ENCODE data around the gene S100A6.
"Not testable (repeated sequence)": the region's sequence is repeated elsewhere in the genome, so short reads cannot be mapped to it uniquely, and the experiment has no call there.

S100A6 gene

GRCh38 chr1:153526132-153526543, 9.7 kb downstream of the S100A6 start:
- no peak for DNase-seq

DNA sequence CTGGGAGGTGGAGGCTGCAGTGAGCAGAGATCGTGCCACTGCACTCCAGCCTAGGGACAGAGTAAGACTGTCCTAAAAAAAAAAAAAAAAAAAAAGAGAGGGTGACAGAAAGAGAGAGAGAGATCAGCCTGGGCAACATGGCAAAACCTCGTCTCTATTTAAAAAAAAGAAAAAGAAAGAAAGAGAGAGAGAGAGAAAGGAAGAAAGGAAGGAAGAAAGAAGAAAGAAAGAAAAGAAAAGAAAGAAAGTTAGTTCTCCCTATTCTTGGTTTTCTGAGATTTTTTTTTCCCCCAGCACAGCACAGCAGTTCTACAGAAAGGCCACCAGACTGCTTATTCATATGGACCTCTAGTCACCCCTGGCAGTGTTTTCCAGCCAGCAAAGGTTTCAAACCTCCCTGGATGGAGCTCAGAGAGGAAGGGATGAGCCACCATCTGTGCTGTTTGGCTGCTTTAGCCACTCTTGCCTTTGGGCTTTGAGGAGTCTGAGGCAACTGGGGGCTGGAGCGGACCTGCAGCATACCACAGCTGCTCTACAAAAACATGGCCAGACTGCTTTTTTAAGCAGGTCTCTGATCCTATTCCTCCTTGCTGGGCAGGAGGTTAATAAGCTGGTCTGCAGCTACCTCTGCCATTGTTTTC, 10.6 kb downstream of the S100A6 start:
- DNase-seq, result peak; percentile 55

DNA sequence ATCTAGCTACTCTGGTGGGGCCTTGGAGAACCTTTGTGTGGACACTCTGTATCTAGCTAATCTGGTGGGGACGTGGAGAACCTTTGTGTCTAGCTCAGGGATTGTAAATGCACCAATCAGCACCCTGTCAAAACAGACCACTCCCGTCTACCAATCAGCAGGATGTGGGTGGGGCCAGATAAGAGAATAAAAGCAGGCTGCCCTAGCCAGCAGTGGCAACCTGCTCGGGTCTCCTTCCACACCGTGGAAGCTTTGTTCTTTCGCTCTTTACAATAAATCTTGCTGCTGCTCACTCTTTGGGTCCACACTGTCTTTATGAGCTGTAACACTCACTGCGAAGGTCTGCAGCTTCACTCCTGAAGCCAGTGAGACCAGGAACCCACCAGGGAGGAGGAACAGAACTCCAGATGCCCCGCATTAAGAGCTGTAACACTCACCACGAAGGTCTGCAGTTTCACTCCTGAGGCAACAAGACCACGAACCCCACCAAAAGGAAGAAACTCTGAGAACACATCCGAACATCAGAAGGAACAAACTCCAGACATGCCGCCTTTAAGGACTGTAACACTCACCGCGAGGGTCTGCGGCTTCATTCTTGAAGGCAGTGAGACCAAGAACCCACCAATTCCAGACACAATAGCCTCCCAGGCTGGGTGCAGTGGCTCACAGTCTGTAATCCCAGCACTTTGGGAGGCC, 13.3 kb downstream of the S100A6 start:
- DNase-seq, result not testable (repeated sequence)

DNA sequence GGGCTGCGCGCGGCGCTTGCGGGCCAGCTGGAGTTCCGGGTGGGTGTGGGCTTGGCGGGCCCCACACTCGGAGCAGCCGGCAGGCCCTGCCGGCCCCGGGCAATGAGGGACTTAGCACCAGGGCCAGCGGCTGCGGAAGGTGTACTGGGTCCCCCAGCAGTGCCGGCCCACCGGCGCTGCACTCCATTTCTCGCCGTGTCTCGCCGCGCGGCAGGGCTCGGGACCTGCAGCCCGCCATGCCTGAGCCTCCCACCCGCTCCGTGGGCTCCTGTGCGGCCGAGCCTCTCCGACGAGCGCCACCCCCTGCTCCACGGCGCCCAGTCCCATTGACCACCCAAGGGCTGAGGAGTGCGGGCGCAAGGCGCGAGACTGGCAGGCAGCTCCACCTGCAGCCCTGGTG, 14.0 kb downstream of the S100A6 start:
- DNase-seq, result not testable (repeated sequence)

- DNase-seq, result no peak
Measured at GRCh38 chr1:153520818-153521476, 14.8 kb downstream of the S100A6 start.

DNA sequence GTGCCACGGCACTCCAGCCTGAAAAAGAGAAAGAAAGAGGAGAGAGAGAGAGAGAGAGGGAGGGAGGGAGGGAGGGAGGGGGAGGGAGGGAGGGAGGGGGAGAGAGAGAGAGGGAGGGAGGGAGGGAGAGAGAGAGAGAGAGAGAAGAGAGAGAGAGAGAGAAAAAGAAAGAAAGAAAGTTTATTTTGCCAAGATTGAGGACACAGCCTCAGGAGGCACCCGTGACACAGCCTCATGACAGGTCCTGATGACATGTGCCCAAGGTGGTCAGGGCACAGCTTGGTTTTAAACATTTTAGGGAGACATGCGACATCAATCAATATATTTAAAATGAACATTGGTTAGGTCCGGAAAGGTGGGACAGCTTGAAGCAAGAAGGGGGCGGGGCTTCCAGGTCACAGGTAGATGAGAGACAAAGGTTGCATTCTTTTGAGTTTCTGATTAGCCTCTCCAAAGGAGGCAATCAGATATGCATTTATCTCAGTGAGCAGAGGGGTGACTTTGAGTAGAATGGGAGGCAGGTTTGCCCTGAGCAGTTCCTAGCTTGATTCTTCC, 15.6 kb downstream of the S100A6 start:
- DNase-seq, result not testable (repeated sequence)

DNA sequence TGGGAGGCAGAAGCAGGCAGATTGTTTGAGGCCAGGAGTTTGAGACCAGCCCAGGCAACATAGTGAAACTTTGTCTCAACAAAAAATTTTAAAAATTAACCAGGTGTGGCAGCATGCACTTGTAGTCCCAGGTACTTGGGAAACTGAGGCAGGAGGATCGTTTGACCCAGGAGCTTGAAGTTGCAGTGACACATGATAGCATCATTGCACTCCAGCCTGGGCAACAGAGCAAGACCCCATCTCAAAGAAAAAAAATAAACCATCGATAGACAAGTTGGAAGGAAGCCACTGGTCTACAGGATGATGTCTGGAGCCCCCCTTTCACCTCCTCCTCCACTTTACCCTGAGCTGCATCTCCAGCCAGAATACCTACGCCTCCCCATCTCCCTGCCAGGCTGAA, 16.5 kb downstream of the S100A6 start:
- no peak for DNase-seq

GRCh38 chr1:153515504-153516394, 20.0 kb downstream of the S100A6 start:
- no peak for DNase-seq

GRCh38 chr1:153513666-153514065, 22.1 kb downstream of the S100A6 start:
- DNase-seq, result no peak

GRCh38 chr1:153513023-153513422, 22.8 kb downstream of the S100A6 start:
- DNase-seq, result no peak

GRCh38 chr1:153510984-153511410, 24.8 kb downstream of the S100A6 start:
- DNase-seq, result no peak

GRCh38 chr1:153509729-153510354, 25.9 kb downstream of the S100A6 start:
- no peak for DNase-seq

DNA sequence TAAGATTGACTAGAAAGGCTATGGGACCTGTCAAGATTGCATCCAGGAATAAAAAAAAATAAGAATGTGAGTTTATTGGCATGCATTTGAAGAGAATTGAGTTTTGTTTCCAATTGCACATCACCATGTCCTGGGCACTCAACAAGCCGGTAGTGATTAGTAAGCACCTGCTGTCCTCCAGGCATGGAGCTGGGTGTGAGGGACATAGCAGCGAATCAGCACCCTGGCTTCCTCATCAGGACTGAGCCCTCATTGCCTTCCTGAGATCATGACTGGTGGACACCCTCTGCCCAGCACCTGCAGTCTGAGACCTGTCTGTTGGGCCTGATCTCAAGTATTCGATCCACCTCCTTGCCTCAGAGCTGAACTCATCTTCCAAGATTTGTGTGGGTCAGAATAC, 26.8 kb downstream of the S100A6 start:
- no peak for DNase-seq

DNA sequence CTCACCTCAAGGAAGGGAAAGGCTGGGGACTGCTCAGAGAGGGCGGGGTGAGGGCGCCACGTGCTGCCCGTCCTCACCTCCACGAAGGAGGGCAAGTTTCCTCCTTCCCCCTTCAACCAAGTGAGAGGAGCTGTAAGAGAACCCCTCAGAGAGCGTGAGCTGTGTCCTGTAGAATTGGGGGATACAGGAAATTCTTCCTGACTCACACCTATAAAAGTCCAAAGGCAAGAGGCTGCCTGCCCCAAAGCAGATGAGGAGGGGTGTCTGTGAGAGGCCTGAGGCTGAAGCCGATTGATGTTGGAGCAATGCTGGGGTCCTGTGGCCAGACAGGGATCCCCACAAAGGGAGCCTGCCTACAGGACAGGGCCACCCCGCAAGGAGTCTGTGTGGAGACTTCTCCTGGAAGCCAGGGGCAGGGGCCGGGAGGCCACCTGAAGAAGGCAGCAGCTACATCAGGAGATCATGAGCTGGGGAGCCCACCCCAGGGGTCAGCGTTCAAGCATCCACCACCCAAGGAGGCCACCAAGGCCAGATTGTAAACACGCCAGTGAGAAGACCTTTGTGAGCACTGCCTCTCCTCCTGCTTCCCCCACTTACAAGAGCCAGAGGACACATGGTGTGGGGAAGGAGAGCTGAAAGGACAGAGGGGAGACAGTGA, 27.7 kb downstream of the S100A6 start:
- DNase-seq, result no peak

- no peak for DNase-seq
Measured at GRCh38 chr1:153506831-153507413, 28.9 kb downstream of the S100A6 start.

DNA sequence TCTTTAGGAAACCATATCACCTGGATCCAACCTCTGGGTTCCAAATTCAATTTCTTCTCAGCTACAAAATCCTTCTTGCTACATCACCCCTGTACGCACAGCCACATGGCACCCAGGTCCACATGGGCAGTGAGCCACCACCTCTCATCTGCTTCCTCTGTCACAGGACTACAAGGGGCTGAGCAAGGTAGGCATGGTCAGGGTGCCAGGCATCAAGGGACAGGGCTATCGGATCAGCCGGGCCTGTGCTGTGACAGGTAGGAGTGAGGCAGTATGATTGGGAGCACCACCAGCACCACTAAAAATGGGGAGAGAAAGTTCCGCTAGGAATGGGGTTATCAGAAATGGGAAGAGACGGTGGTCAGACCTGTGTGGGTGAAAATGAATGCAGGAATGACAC, 29.4 kb downstream of the S100A6 start:
- DNase-seq, result no peak

- no peak for DNase-seq
Measured at GRCh38 chr1:153505576-153505975, 30.2 kb downstream of the S100A6 start.

DNA sequence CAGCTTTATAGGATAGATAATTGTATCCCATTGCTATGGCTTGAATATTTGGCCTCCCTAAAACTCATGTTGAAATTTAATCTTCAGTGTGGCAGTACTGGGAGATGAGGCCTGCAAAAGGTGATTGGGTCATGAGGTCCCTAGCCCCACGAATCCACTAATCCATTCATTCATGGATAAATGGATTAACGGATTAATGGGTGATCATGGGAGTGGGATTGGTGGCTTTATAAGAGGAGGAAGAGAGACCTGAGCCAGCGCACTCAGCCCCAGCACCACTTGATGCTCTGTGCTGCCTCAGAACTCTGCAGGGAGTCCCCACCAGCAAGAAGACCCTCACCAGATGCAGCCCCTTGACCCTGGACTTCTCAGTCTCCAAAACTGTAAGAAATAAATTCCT, 32.0 kb downstream of the S100A6 start:
- DNase-seq, result peak; percentile 41

GRCh38 chr1:153498746-153499145, 37.0 kb downstream of the S100A6 start:
- DNase-seq, result no peak

DNA sequence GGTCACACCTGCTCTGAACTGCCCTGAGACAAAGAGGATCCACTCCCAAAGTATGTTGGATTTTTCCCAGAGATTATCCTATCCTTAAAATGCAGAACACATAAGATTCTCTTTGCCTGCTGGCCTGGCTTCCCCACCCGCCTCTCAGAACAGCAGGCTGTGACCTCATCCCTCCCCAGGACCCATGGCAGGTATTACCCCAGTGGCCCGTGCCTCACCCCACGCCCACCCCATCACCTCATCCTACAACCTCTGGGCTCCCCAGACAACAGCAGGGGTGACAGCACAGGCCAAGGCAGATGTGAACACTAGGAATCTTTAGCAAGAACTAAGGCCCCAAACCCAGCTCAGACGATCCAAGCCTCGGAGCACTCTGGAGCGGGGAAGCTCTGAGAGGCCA, 40.3 kb downstream of the S100A6 start:
- DNase-seq, result no peak

DNA sequence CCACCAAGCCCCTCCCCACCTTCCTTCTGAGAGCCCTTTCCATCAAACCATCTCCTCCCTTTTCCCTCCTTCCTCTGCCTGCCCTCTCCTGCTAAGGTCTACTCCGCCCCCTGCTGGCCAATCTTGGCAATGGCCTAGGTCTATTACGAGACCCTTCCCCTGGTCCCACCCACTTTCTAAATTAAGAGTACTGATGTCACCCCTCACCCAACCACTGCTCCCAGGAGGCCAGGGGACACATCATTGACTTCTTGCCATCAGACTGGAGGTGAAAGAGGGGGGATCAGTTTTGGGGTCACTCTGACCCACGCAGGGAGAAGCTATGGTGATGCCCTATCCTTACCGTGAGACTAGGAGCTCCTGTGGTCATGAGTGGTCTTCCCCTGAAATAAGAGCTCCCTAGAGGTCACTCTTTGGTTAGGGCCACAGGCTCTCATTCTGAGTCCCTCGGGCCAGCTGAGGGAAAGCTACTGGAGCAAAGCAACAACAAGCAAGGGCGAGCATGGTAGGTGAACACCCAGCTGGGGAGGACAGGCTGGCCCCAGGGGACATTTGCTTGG, 40.7 kb downstream of the S100A6 start:
- DNase-seq, result no peak
